HEK293 (cell line): ENCODE data around the gene ALOXE3.

Experiments used
- ATF2 ChIP-seq: fragments of 450-650 bp; formaldehyde crosslinking; IDR thresholded peaks from 2 replicates; pipeline ENCODE4 v1.5.1; 2016; ENCODE audit warnings: missing biosample characterization, missing genetic modification characterization, low read depth
- EGR2 ChIP-seq: fragments of 450-650 bp; formaldehyde crosslinking; IDR thresholded peaks from 2 replicates; pipeline ENCODE4 v1.5.1; 2016; ENCODE audit warnings: low read depth, missing biosample characterization, missing genetic modification characterization
- GLI4 ChIP-seq: fragments of 450-650 bp; formaldehyde crosslinking; IDR thresholded peaks from 2 replicates; pipeline ENCODE4 v1.5.1; 2016; ENCODE audit warnings: missing biosample characterization, missing genetic modification characterization
- HOXA7 ChIP-seq: sonication (generic); formaldehyde crosslinking; IDR thresholded peaks from 2 replicates; pipeline ENCODE4 v1.8.1; 2022; ENCODE audit warnings: missing genetic modification reagents, borderline replicate concordance
- IKZF3 ChIP-seq: fragments of 450-650 bp; IDR thresholded peaks from 2 replicates; pipeline ENCODE4 v1.5.0; 2018; ENCODE audit warnings: missing biosample characterization, mild to moderate bottlenecking, missing genetic modification characterization, moderate library complexity
- MEIS1 ChIP-seq: sonication (generic); formaldehyde crosslinking; IDR thresholded peaks from 2 replicates; pipeline ENCODE4 v1.8.1; 2022; ENCODE audit warnings: missing genetic modification reagents, mild to moderate bottlenecking, borderline replicate concordance
- MYNN ChIP-seq: fragments of 450-650 bp; formaldehyde crosslinking; IDR thresholded peaks from 2 replicates; pipeline ENCODE4 v1.5.1; 2016; ENCODE audit warnings: missing biosample characterization, missing genetic modification characterization, borderline replicate concordance
- PRDM1 ChIP-seq: fragments of 450-650 bp; formaldehyde crosslinking; IDR thresholded peaks from 2 replicates; pipeline ENCODE4; 2016; ENCODE audit warnings: missing biosample characterization, missing genetic modification characterization
- PRDM4 ChIP-seq: fragments of 450-650 bp; formaldehyde crosslinking; IDR thresholded peaks from 2 replicates; pipeline ENCODE4 v1.5.1; 2017; ENCODE audit warnings: missing biosample characterization, missing genetic modification characterization
- SALL2 ChIP-seq: fragments of 450-650 bp; formaldehyde crosslinking; IDR thresholded peaks from 2 replicates; pipeline ENCODE4 v1.5.0; 2017; ENCODE audit warnings: missing biosample characterization, mild to moderate bottlenecking, missing genetic modification characterization, borderline replicate concordance
- SETDB1 ChIP-seq: IDR thresholded peaks from one replicate; pipeline ENCODE4 v1.6.1; 2017; ENCODE audit warnings: mild to moderate bottlenecking, low read length, moderate library complexity, mixed read lengths; ENCODE audit not compliant: insufficient read length
- TCF7L2 ChIP-seq: IDR thresholded peaks from 2 replicates; pipeline ENCODE4 v1.6.1; 2011; ENCODE audit warnings: low read depth, mild to moderate bottlenecking, inconsistent platforms, low read length, moderate library complexity, borderline replicate concordance
- WT1 ChIP-seq: fragments of 450-650 bp; formaldehyde crosslinking; IDR thresholded peaks from 2 replicates; pipeline ENCODE4 v1.5.1; 2016; ENCODE audit warnings: missing biosample characterization, missing genetic modification characterization
- YY1 ChIP-seq: fragments of 450-650 bp; formaldehyde crosslinking; IDR thresholded peaks from 2 replicates; pipeline ENCODE4 v1.5.1; 2018; ENCODE audit warnings: missing biosample characterization, missing genetic modification characterization
- ZBTB1 ChIP-seq: fragments of 450-650 bp; formaldehyde crosslinking; IDR thresholded peaks from 2 replicates; pipeline ENCODE4 v1.5.1; 2016; ENCODE audit warnings: missing biosample characterization, missing genetic modification characterization
- ZBTB20 ChIP-seq: fragments of 450-650 bp; formaldehyde crosslinking; IDR thresholded peaks from 2 replicates; pipeline ENCODE4 v1.5.1; 2016; ENCODE audit warnings: missing biosample characterization, missing genetic modification characterization
- ZNF133 ChIP-seq: fragments of 450-650 bp; formaldehyde crosslinking; IDR thresholded peaks from 2 replicates; pipeline ENCODE4 v1.5.1; 2016; ENCODE audit warnings: missing biosample characterization, missing genetic modification characterization
- ZNF138 ChIP-seq: fragments of 450-650 bp; formaldehyde crosslinking; IDR thresholded peaks from 2 replicates; pipeline ENCODE4 v1.5.1; 2016; ENCODE audit warnings: missing biosample characterization, missing genetic modification characterization, borderline replicate concordance
- ZNF174 ChIP-seq: fragments of 450-650 bp; formaldehyde crosslinking; IDR thresholded peaks from 2 replicates; pipeline ENCODE4 v1.5.0; 2017; ENCODE audit warnings: missing biosample characterization, mild to moderate bottlenecking, missing genetic modification characterization
- ZNF266 ChIP-seq: fragments of 450-650 bp; formaldehyde crosslinking; IDR thresholded peaks from 2 replicates; pipeline ENCODE4 v1.5.1; 2016; ENCODE audit warnings: missing biosample characterization, missing genetic modification characterization, low read depth
- ZNF280D ChIP-seq: fragments of 450-650 bp; formaldehyde crosslinking; IDR thresholded peaks from 2 replicates; pipeline ENCODE4 v1.5.1; 2016; ENCODE audit warnings: missing biosample characterization, missing genetic modification characterization
- ZNF37A ChIP-seq: fragments of 450-650 bp; IDR thresholded peaks from 2 replicates; pipeline ENCODE4 v1.5.1; 2018; ENCODE audit warnings: missing biosample characterization, missing genetic modification characterization
- ZNF449 ChIP-seq: fragments of 450-650 bp; formaldehyde crosslinking; IDR thresholded peaks from 2 replicates; pipeline ENCODE4 v1.5.1; 2017; ENCODE audit warnings: missing biosample characterization, mild to moderate bottlenecking, missing genetic modification characterization, moderate library complexity
- ZNF48 ChIP-seq: fragments of 450-650 bp; formaldehyde crosslinking; IDR thresholded peaks from 2 replicates; pipeline ENCODE4 v1.5.1; 2016; ENCODE audit warnings: missing biosample characterization, missing genetic modification characterization
- ZNF514 ChIP-seq: fragments of 450-650 bp; formaldehyde crosslinking; IDR thresholded peaks from 2 replicates; pipeline ENCODE4 v1.5.1; 2016; ENCODE audit warnings: missing biosample characterization, missing genetic modification characterization
- ZNF530 ChIP-seq: fragments of 450-650 bp; formaldehyde crosslinking; IDR thresholded peaks from 2 replicates; pipeline ENCODE4 v1.5.1; 2016; ENCODE audit warnings: low read depth, missing biosample characterization, missing genetic modification characterization
- ZNF585B ChIP-seq: fragments of 450-650 bp; formaldehyde crosslinking; IDR thresholded peaks from 2 replicates; pipeline ENCODE4 v1.5.1; 2016; ENCODE audit warnings: missing biosample characterization, missing genetic modification characterization
- ZNF600 ChIP-seq: fragments of 450-650 bp; formaldehyde crosslinking; IDR thresholded peaks from 2 replicates; pipeline ENCODE4 v1.5.1; 2016; ENCODE audit warnings: missing biosample characterization, missing genetic modification characterization
- ZNF621 ChIP-seq: fragments of 450-650 bp; formaldehyde crosslinking; IDR thresholded peaks from 2 replicates; pipeline ENCODE4 v1.5.1; 2017; ENCODE audit warnings: missing biosample characterization, missing genetic modification characterization
- ZNF658 ChIP-seq: fragments of 450-650 bp; formaldehyde crosslinking; IDR thresholded peaks from 2 replicates; pipeline ENCODE4; 2016; ENCODE audit warnings: missing biosample characterization, missing genetic modification characterization
- ZNF768 ChIP-seq: fragments of 450-650 bp; formaldehyde crosslinking; IDR thresholded peaks from 2 replicates; pipeline ENCODE4 v1.5.1; 2018; ENCODE audit warnings: missing biosample characterization, mild to moderate bottlenecking, missing genetic modification characterization
- ZNF777 ChIP-seq: fragments of 450-650 bp; formaldehyde crosslinking; IDR thresholded peaks from 2 replicates; pipeline ENCODE4 v1.5.1; 2017; ENCODE audit warnings: missing biosample characterization, missing genetic modification characterization, borderline replicate concordance
- ZNF830 ChIP-seq: fragments of 450-650 bp; IDR thresholded peaks from 2 replicates; pipeline ENCODE4 v1.5.0; 2018; ENCODE audit warnings: missing biosample characterization, missing genetic modification characterization, low read depth, mild to moderate bottlenecking, moderate library complexity
- ZSCAN16 ChIP-seq: fragments of 450-650 bp; formaldehyde crosslinking; IDR thresholded peaks from 2 replicates; pipeline ENCODE4 v1.5.1; 2016; ENCODE audit warnings: missing biosample characterization, missing genetic modification characterization

The ALOXE3 gene

GRCh38 chr17:8121681-8122421, 3.5 kb upstream of the ALOXE3 start (continued):
- no peak for TF ChIP-seq MEIS1
- no peak for TF ChIP-seq ZNF530 (tag by site-specific recombination)
- no peak for TF ChIP-seq ZNF266 (tag by site-specific recombination)
- no peak for TF ChIP-seq SALL2
- peak; percentile 56; the same call in 1 of the 2 replicates for TF ChIP-seq EGR2 (tag by site-specific recombination)
- no peak for TF ChIP-seq ZNF48 (tag by site-specific recombination)
- TF ChIP-seq ZNF174 (tag by site-specific recombination): no peak
- TF ChIP-seq PRDM1 (tag by site-specific recombination): no peak
- no peak for TF ChIP-seq ATF2 (tag by site-specific recombination)
- TF ChIP-seq SETDB1: no peak
- no peak for TF ChIP-seq MYNN
- peak; percentile 74 for TF ChIP-seq ZNF449 (tag by site-specific recombination)
- no peak for TF ChIP-seq PRDM4 (tag by site-specific recombination)
- TF ChIP-seq ZNF600 (tag by site-specific recombination): peak; percentile 80
- TF ChIP-seq ZNF777 (tag by site-specific recombination): no peak
- no peak for TF ChIP-seq ZBTB1
- TF ChIP-seq ZNF830 (tag by site-specific recombination): no peak
- no peak for TF ChIP-seq ZNF280D (tag by site-specific recombination)
- TF ChIP-seq HOXA7: no peak
- TF ChIP-seq ZNF768 (tag by site-specific recombination): no peak
- TF ChIP-seq TCF7L2: no peak
- TF ChIP-seq ZSCAN16: no peak
- TF ChIP-seq YY1 (tag by site-specific recombination): 0 out of 2 replicates have a peak, but pooled peaks have one; percentile 24
- peak; percentile 67 for TF ChIP-seq IKZF3 (tag by site-specific recombination)
- TF ChIP-seq ZBTB20 (tag by site-specific recombination): peak; percentile 94
- TF ChIP-seq ZNF514: no peak
- no peak; the same call in 1 of the 2 replicates for TF ChIP-seq WT1
- no peak for TF ChIP-seq ZNF138 (tag by site-specific recombination)
- TF ChIP-seq ZNF621: no peak
- no peak for TF ChIP-seq ZNF658 (tag by site-specific recombination)
- no peak for TF ChIP-seq ZNF37A (tag by site-specific recombination)
- TF ChIP-seq GLI4 (tag by site-specific recombination): no peak
- no peak for TF ChIP-seq ZNF585B (tag by site-specific recombination)
- TF ChIP-seq ZNF133 (tag by site-specific recombination): no peak
